H1 (cell line): ENCODE results near the gene PITPNB. TPM values are rescaled to one million over a fixed set of nuclear protein-coding genes. Genes with fewer than 3 reads are reported as not detected.

Source experiments
- CTCF ChIA-PET: fragments of 300-600 bp; sonication (Branson Sonifier 250); formaldehyde crosslinking; loops from one replicate; lab custom pipeline; 2021; ENCODE audit not compliant: partially characterized antibody; lab: Charles Lee
- POLR2A ChIA-PET: fragments of 300-600 bp; sonication (Branson Sonifier 250); formaldehyde crosslinking; loops from one replicate; lab custom pipeline; 2021; ENCODE audit warnings: inconsistent platforms; ENCODE audit not compliant: partially characterized antibody; lab: Charles Lee
- DNase-seq, 2 experiments: peaks; one replicate each; pipeline versions ENCODE4 v3.0.0 to v3.0.0-alpha.2; 2010 to 2022; ENCODE audit warnings: low spot score in 2 of 2, low read depth in 1 of 2, mixed read lengths in 1 of 2
- FAIRE-seq: peaks from 2 replicates; lab custom pipeline; 2011; peaks lifted over from hg19 to GRCh38; lab: Jason Lieb, UNC
- H2AFZ ChIP-seq: 2 replicates; pipeline ENCODE4 v1.8.1; 2012; ENCODE audit warnings: low read length, inconsistent platforms
- H2AK5ac ChIP-seq: 2 replicates; pipeline ENCODE4 v1.6.1; 2013; ENCODE audit warnings: low read depth, low read length
- H2BK120ac ChIP-seq: replicated peaks from 2 replicates; pipeline ENCODE3; 2013; ENCODE audit warnings: low read depth, low read length, inconsistent platforms
- H2BK12ac ChIP-seq: 2 replicates; pipeline ENCODE4 v1.6.1; 2013; ENCODE audit warnings: low read depth, low read length
- H2BK15ac ChIP-seq: 2 replicates; pipeline ENCODE4 v1.6.1; 2013; ENCODE audit warnings: low read length
- H2BK20ac ChIP-seq: 2 replicates; pipeline ENCODE4 v1.6.1; 2013; ENCODE audit warnings: low read length
- H2BK5ac ChIP-seq: 2 replicates; pipeline ENCODE4 v1.6.1; 2013; ENCODE audit warnings: low read depth, low read length
- H3K14ac ChIP-seq: 2 replicates; pipeline ENCODE4 v1.6.1; 2013; ENCODE audit warnings: inconsistent platforms; ENCODE audit not compliant: insufficient read length
- H3K18ac ChIP-seq: 2 replicates; pipeline ENCODE4 v1.6.1; 2013; ENCODE audit warnings: low read length; ENCODE audit errors: extremely low read depth
- H3K23ac ChIP-seq: 2 replicates; pipeline ENCODE4 v1.6.1; 2013; ENCODE audit warnings: inconsistent platforms; ENCODE audit not compliant: insufficient read length
- H3K23me2 ChIP-seq: 2 replicates; pipeline ENCODE4 v1.6.1; 2013; ENCODE audit warnings: low read depth, low read length
- H3K27ac ChIP-seq: 2 replicates; pipeline ENCODE4 v1.6.1; 2011; ENCODE audit warnings: low read depth, low read length, inconsistent platforms
- H3K27me3 ChIP-seq, 4 experiments: replicated peaks in 1 of 4; 1 replicate in 1 of 4; 2 replicates in 3 of 4; pipeline versions ENCODE4 v1.6.1 to v1.8.1; 2011 to 2013; ENCODE audit warnings: low read length in 3 of 4, mild to moderate bottlenecking in 3 of 4, inconsistent platforms in 2 of 4, mixed read lengths in 2 of 4, moderate library complexity in 1 of 4; ENCODE audit not compliant: control insufficient read depth in 3 of 4, insufficient read depth in 3 of 4; ENCODE audit errors: extremely low read depth in 1 of 4
- H3K36me3 ChIP-seq, 4 experiments: 2 replicates each; pipeline versions ENCODE4 v1.6.1 to v1.8.1; 2011 to 2013; ENCODE audit warnings: mild to moderate bottlenecking in 4 of 4, low read length in 3 of 4, moderate library complexity in 2 of 4, control low read depth in 1 of 4, inconsistent platforms in 1 of 4; ENCODE audit not compliant: insufficient read depth in 4 of 4, control insufficient read depth in 2 of 4
- H3K4ac ChIP-seq: replicated peaks from 2 replicates; pipeline ENCODE3; 2013; ENCODE audit warnings: low read length, low read depth, mixed read lengths, inconsistent platforms; ENCODE audit not compliant: insufficient read length
- H3K4me1 ChIP-seq, 4 experiments: replicated peaks in 1 of 4; 1 replicate in 1 of 4; 2 replicates in 3 of 4; pipeline versions ENCODE4 v1.6.1 to v1.8.1; 2011 to 2013; ENCODE audit warnings: low read length in 3 of 4, inconsistent platforms in 2 of 4, mixed read lengths in 1 of 4; ENCODE audit not compliant: insufficient read depth in 4 of 4, control insufficient read depth in 3 of 4
- H3K4me2 ChIP-seq, 2 experiments: 2 replicates each; pipeline versions ENCODE4 v1.6.1 to v1.8.1; 2011 to 2013; ENCODE audit warnings: low read depth in 2 of 2, low read length in 2 of 2, control low read depth in 1 of 2, inconsistent platforms in 1 of 2, mild to moderate bottlenecking in 1 of 2; ENCODE audit not compliant: insufficient read depth in 1 of 2
- H3K4me3 ChIP-seq, 4 experiments: fragments of 200-600, 300-600 bp in 1 of 4; sonication (generic), shearing (Covaris generic), sonication (Bioruptor Twin) in 1 of 4; 2 replicates each; pipeline versions ENCODE4 v1.5.1 to v1.8.1; 2011 to 2016; ENCODE audit warnings: low read length in 4 of 4, low read depth in 3 of 4, control low read depth in 2 of 4, inconsistent platforms in 2 of 4, mild to moderate bottlenecking in 2 of 4, mixed read lengths in 1 of 4, moderate library complexity in 1 of 4; ENCODE audit not compliant: insufficient read depth in 2 of 4; ENCODE audit errors: extremely low read depth in 1 of 4
- H3K56ac ChIP-seq: replicated peaks from 2 replicates; pipeline ENCODE3; 2013; ENCODE audit warnings: low read depth, mild to moderate bottlenecking, mixed read lengths, low read length, inconsistent platforms; ENCODE audit not compliant: insufficient read length
- H3K79me1 ChIP-seq: 2 replicates; pipeline ENCODE4 v1.6.1; 2013; ENCODE audit warnings: low read depth, low read length, control low read depth
- H3K79me2 ChIP-seq, 2 experiments: 2 replicates each; pipeline versions ENCODE4 v1.6.1 to v1.8.1; 2012 to 2013; ENCODE audit warnings: low read length in 2 of 2, mild to moderate bottlenecking in 2 of 2, inconsistent platforms in 1 of 2; ENCODE audit not compliant: insufficient read depth in 2 of 2, control insufficient read depth in 1 of 2
- H3K9ac ChIP-seq, 4 experiments: replicated peaks in 1 of 4; 1 replicate in 1 of 4; 2 replicates in 3 of 4; pipeline versions ENCODE4 v1.6.1 to v1.8.1; 2011 to 2013; ENCODE audit warnings: low read depth in 3 of 4, low read length in 3 of 4, control low read depth in 2 of 4, mild to moderate bottlenecking in 2 of 4, moderate library complexity in 2 of 4, inconsistent platforms in 1 of 4; ENCODE audit errors: extremely low read depth in 1 of 4
- H3K9me3 ChIP-seq, 2 experiments: 2 replicates each; pipeline versions ENCODE4 v1.6.1 to v1.8.1; 2012 to 2013; ENCODE audit warnings: mild to moderate bottlenecking in 2 of 2, moderate library complexity in 2 of 2, control low read depth in 1 of 2, inconsistent platforms in 1 of 2, low read depth in 1 of 2, low read length in 1 of 2, mixed read lengths in 1 of 2; ENCODE audit not compliant: insufficient read depth in 2 of 2
- H4K20me1 ChIP-seq, 2 experiments: replicated peaks in 1 of 2; 2 replicates each; pipeline versions ENCODE3 to v1.8.1; 2011 to 2013; ENCODE audit warnings: inconsistent platforms in 2 of 2, low read length in 2 of 2, mild to moderate bottlenecking in 1 of 2; ENCODE audit not compliant: insufficient read depth in 2 of 2, control insufficient read depth in 1 of 2
- H4K5ac ChIP-seq: 2 replicates; pipeline ENCODE4 v1.6.1; 2013; ENCODE audit warnings: low read length, low read depth, mixed read lengths, inconsistent platforms; ENCODE audit not compliant: insufficient read length
- H4K8ac ChIP-seq: 2 replicates; pipeline ENCODE4 v1.8.0; 2013; ENCODE audit warnings: mild to moderate bottlenecking, moderate library complexity, low read length, inconsistent platforms; ENCODE audit not compliant: insufficient read depth; ENCODE audit errors: extremely low read depth
- H4K91ac ChIP-seq: replicated peaks from 2 replicates; pipeline ENCODE3; 2013; ENCODE audit warnings: low read length, mixed read lengths, inconsistent platforms; ENCODE audit not compliant: insufficient read length
- CBX5 ChIP-seq: fragments of 300-800, 300-1000 bp; sonication (generic); IDR thresholded peaks from 2 replicates; pipeline ENCODE4 v1.7.1; 2016; ENCODE audit warnings: antibody characterized with exemption, low read length, low read depth
- CBX8 ChIP-seq: fragments of 300-800, 300-1000 bp; sonication (generic); IDR thresholded peaks from 2 replicates; pipeline ENCODE4 v1.7.1; 2016; ENCODE audit warnings: low read depth, low read length, borderline replicate concordance
- CREB1 ChIP-seq: IDR thresholded peaks from 2 replicates; pipeline ENCODE4 v1.6.1; 2012; ENCODE audit warnings: inconsistent platforms
- CTBP2 ChIP-seq: IDR thresholded peaks from 2 replicates; pipeline ENCODE4 v1.7.0; 2011; ENCODE audit warnings: borderline replicate concordance, mild to moderate bottlenecking, moderate library complexity, mixed read lengths, low read length; ENCODE audit not compliant: insufficient read depth, insufficient read length
- EP300 ChIP-seq, 2 experiments: IDR thresholded peaks; 1 replicate in 1 of 2; 2 replicates in 1 of 2; pipeline ENCODE4 v1.6.1; 2011 to 2012; ENCODE audit warnings: low read depth in 2 of 2, low read length in 2 of 2, mild to moderate bottlenecking in 2 of 2, borderline replicate concordance in 1 of 2, inconsistent platforms in 1 of 2, moderate library complexity in 1 of 2
- POLR2AphosphoS5 ChIP-seq: IDR thresholded peaks from 2 replicates; pipeline ENCODE4 v1.6.1; 2011; ENCODE audit warnings: low read depth, low read length
- SIN3A ChIP-seq, 2 experiments: IDR thresholded peaks in 1 of 2; conservative IDR thresholded peaks in 1 of 2; 2 replicates each; pipeline ENCODE4 v1.6.1; 2011 to 2012; ENCODE audit warnings: low read length in 2 of 2, improper control_type of control experiment in 1 of 2, low read depth in 1 of 2, mild to moderate bottlenecking in 1 of 2
- SP1 ChIP-seq: IDR thresholded peaks from 2 replicates; pipeline ENCODE4 v1.6.1; 2011; ENCODE audit warnings: low read depth, low read length
- TAF1 ChIP-seq: IDR thresholded peaks from 2 replicates; pipeline ENCODE4 v1.6.1; 2011; ENCODE audit warnings: mild to moderate bottlenecking, low read depth, low read length
- TBP ChIP-seq: IDR thresholded peaks from 2 replicates; pipeline ENCODE4 v1.6.1; 2011; ENCODE audit warnings: low read depth, low read length, improper control_type of control experiment
- ZNF274 ChIP-seq: IDR thresholded peaks from 2 replicates; pipeline ENCODE4 v1.7.0; 2012; ENCODE audit warnings: low read length, borderline replicate concordance; ENCODE audit errors: extremely low read depth
- WGBS, 2 experiments: shearing (Covaris generic) in 1 of 2; methylation state at CpG; one replicate each; pipeline versions ENCODE4 v1.1.6 to v1.1.7; 2013 to 2015; ENCODE audit warnings: low lambda C conversion rate in 2 of 2, mixed read lengths in 2 of 2, inconsistent platforms in 1 of 2, low coverage in 1 of 2, missing lambda C conversion rate in 1 of 2; ENCODE audit not compliant: insufficient replicate concordance in 2 of 2, insufficient coverage in 1 of 2, insufficient read length in 1 of 2; ENCODE audit errors: extremely low coverage in 1 of 2, missing lambda C conversion rate in 1 of 2; 5-methylcytosine and 5-hydroxymethylcytosine counted together
- polyA plus RNA-seq, 7 experiments: library from polyadenylated mRNA; depleted of rRNA in 3 of 7; stranded (reverse) in 5 of 7; unstranded in 2 of 7; fragments of >200 nt in 5 of 7; fragments of 200-250 nt in 2 of 7; gene quantifications; 1 replicate in 5 of 7; 2 replicates in 1 of 7; 4 replicates in 1 of 7; pipeline versions ENCODE4 v1.2.1 to v1.2.3, GENCODE V29; 2011 to 2013; ENCODE audit warnings: missing spikeins in 2 of 7, mixed read lengths in 2 of 7
- total RNA-seq: library from RNA; stranded (reverse); fragmentation: NEBNext Ultra II Directional; extraction: Animal tissue kit (Norgen Biotek cat#: 25700); gene quantifications from 2 replicates; pipeline ENCODE4 v1.2.1, GENCODE V29; 2021
- TF ChIP-seq, protein P1 (sequence below): IDR thresholded peaks from 2 replicates; pipeline ENCODE4 v1.6.1; 2012; ENCODE audit warnings: inconsistent platforms
- TF ChIP-seq, protein P2 (sequence below): IDR thresholded peaks from 2 replicates; pipeline ENCODE4 v1.6.1; 2011; ENCODE audit warnings: low read depth, mild to moderate bottlenecking, low read length; ENCODE audit not compliant: insufficient read depth

Gene PITPNB
- total and polyA plus RNA-seq, 2 of the 8 experiments (the other 6 are each of a cell fraction or from before 2014, with no cell fraction given) = 24.6 to 89.3 TPM

DNA sequence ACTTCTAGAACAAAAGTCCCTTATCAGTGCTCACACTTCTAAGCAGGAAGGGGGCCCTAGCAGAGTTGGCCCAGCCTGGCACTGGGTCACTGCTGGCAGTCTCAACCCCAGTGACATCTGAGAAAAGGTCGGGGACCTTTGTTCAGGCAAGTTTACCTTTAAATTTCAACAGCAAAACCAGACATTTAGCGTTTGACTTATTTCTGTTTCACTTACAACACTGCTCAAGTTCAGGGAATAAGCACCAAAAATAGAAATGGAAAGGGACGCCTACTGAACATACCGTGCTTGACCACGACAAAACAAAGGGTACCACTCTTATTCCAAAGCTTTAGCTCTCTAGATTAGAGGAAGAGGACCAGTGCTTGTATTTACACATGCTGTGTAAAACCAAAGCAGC, 26.2 kb downstream of the PITPNB start:
- Histone ChIP-seq H4K5ac (no peak overlapping the region), H2BK5ac (no peak overlapping the region), H3K9me3 (no peaks in the 10 kb centered on the region), H3K23ac (no peak overlapping the region), H2BK12ac (no peak overlapping the region), H2AFZ (no peak overlapping the region), H3K4ac (no peak overlapping the region), H3K36me3 (peaks cover 7 to 68% (median 45%) of the 10 kb centered on the region in 4 experiments), H4K91ac (no peak overlapping the region), H3K27me3 (no peaks in the 10 kb centered on the region), H2BK20ac (no peak overlapping the region), H3K79me1 (no peaks in the 10 kb centered on the region), H3K4me3 (no peak overlapping the region), H2AK5ac (no peak overlapping the region), H3K18ac (no peak overlapping the region), H4K8ac (no peak overlapping the region), H3K14ac (no peak overlapping the region), H3K4me2 (no peak overlapping the region), H4K20me1 (peaks cover 12 to 14% of the 10 kb centered on the region in 2 experiments), H3K56ac (no peak overlapping the region), H3K23me2 (no peaks in the 10 kb centered on the region), H2BK15ac (no peak overlapping the region), H3K27ac (no peak overlapping the region), H2BK120ac (no peak overlapping the region), H3K4me1 (no peaks in the 10 kb centered on the region), H3K9ac (no peak overlapping the region), H3K79me2 (no peaks in the 10 kb centered on the region)
- FAIRE-seq (no peak), DNase-seq (no peak)
- 90% methylated on average over 5 of the region's 5 CpGs; no CpG with 5 or more reads in 1 of the 2 experiments for WGBS, 2 experiments
- CTCF ChIA-PET = interaction anchor here (0.8 to 1.2 kb wide), 2 partner anchors 11 to 13 kb away, joined by 3 read pairs; no protein-coding TSS in a partner anchor
- POLR2A ChIA-PET = no interaction called here
- TF ChIP-seq, protein P1, sequence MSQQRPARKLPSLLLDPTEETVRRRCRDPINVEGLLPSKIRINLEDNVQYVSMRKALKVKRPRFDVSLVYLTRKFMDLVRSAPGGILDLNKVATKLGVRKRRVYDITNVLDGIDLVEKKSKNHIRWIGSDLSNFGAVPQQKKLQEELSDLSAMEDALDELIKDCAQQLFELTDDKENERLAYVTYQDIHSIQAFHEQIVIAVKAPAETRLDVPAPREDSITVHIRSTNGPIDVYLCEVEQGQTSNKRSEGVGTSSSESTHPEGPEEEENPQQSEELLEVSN = no peak
- TF ChIP-seq CBX5 (no peak), POLR2AphosphoS5 (no peak), SIN3A (conservative IDR thresholded peaks at IDR 0.05 in 1 of 2, IDR thresholded peaks at IDR 0.05 in 1 of 2; ENCODE audit: low read depth in 1 of 2, low read length in 2 of 2) (no peak), ZNF274 (no peak), SP1 (no peak), CBX8 (no peak), TAF1 (no peak), TBP (no peak), EP300 (IDR thresholded peaks at IDR 0.05; ENCODE audit: borderline replicate concordance in 1 of 2, low read depth in 2 of 2, low read length in 2 of 2) (no peak), CTBP2 (no peak), CREB1 (no peak)
- TF ChIP-seq, protein P2, sequence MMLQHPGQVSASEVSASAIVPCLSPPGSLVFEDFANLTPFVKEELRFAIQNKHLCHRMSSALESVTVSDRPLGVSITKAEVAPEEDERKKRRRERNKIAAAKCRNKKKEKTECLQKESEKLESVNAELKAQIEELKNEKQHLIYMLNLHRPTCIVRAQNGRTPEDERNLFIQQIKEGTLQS = no peak
